ENCODE results near the gene RXRA.
A peak's percentile ranks its signal among the peaks of the same experiment; 100 is the strongest.

Gene RXRA

DNA sequence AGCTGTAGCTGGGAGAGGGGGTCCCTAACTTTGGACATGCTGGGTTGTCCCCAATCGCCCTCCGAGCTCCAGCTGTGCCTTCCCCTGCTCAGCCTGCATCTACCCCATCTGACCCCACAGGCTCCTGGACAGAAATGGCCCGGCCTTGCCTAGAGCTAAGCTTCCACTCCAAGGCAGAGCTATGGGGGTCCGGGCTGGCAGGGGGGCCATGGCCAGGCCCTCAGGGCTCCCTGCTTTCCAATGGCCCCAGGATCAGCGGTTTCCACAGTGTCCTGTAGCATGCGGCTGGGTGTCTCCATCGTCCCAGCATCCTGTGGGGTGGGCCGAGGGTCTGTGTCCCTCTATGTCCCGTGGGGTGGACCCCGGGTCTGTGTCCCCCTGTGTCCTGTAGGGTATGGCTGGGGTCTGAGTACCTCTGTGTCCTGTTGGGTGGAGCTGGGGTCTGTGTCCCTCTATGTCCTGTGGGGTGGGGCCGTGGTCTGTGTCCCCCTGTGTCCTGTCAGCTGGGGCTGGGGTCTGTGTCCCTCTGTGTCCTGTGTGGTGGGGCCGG lies 130.6 kb downstream of the RXRA start:
- no peak for DNase-seq

DNA sequence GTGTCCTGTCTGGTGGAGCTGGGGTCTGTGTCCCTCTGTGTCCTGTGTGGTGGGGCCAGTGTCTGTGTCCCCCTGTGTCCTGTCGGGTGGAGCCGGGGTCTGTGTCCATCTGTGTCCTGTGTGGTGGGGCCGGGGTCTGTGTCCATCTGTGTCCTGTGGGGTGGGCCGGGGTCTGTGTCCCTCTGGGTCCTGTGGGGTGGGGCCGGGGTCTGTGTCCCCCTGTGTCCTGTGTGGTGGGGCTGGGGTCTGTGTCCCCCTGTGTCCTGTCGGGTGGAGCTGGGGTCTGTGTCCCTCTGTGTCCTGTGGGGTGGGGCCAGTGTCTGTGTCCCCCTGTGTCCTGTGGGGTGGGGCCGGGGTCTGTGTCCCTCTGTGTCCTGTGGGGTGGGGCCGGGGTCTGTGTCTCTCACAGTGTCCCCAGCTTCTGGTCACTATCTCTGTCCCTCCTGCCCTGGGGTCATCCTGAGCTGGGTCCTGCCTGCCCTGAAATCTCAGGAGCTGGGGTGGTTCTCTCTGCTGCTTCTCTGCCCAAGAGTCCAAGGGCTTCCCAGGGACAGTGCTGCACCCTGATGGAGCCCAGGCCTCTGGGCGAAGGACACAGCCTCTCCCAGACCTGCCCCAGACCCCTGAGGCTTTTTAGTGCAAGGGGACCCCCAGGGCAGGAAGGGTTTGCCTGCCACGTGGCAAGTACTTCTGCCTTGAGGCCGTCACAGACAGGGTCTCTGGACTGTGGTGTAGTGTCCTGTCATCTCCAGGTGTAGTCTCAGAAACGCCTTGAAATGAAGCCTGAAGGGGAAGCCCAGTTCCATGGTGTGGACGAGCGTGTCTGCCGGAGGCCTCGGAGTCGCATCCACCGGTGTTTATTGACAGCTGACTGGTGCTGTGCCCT lies 131.3 kb downstream of the RXRA start:
- no peak for DNase-seq

DNA sequence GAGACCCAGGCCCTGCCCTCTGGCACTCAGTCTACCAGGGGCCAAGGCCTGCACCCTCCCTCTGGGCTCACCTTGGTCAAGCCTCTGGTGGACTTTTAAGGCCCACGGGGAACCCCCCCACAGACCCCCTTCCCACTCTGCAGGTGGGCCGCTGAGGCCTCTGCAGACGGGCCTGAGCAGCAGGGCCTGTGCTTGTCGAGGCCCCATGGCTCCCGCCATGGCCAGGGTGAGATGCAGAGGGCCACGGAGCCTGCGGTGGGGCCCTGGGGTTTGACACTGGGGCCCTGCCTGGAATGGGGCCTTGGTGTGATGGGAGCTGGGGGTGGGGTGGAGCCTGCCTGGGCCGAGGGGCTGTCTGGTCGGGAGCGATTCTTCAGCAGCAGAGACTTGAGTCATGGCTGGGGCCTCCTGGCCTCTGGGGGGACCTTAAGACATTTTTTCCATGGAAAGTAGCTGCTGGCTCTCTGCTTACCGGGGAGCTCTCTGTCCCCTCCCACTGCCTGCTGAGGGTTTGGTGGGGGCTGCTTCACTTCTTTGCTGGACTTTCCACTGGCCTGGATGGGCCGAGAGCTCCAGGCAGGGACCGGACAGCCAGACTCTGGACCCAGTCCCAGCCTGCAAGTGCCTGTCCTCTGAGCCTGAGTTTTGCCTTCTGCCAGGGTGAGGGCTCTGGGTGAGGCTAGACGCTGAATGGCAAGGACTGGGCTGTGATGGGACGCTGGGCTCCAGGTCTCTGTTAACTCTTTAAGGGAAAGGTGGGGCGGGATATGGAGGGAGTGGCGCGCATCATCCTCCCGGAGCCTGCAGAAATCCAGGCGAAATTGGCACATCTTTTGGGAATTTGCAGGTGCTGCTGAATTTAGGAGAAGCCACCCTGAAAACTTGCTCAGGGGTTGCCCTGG lies 132.2 kb downstream of the RXRA start:
- no peak for DNase-seq

- no peak for DNase-seq
These were observed 132.9 kb downstream of the RXRA start for GRCh38 chr9:134459164-134459563.

DNA sequence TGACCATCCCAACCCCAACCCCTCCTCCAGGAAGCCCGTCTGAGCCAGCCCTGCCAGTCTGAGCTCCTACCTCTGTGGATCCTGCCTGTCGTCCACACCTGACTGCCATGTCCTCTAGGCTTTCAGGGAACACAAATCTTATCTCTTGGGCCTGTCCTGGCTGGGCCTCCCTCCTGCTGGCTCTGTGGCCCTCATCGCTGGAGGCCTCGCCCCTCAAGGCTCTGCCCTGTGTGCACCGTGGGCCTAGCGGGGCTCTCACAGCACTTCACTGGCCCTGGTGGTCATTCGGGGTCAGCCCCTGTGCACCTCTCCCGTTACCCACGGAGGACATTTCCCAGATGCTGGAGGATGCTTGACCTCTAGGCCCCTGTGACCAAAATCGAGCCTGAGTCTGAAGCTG lies 133.3 kb downstream of the RXRA start:
- no peak for DNase-seq

- no peak for DNase-seq
These were observed 134.0 kb downstream of the RXRA start for GRCh38 chr9:134460206-134460605.

DNA sequence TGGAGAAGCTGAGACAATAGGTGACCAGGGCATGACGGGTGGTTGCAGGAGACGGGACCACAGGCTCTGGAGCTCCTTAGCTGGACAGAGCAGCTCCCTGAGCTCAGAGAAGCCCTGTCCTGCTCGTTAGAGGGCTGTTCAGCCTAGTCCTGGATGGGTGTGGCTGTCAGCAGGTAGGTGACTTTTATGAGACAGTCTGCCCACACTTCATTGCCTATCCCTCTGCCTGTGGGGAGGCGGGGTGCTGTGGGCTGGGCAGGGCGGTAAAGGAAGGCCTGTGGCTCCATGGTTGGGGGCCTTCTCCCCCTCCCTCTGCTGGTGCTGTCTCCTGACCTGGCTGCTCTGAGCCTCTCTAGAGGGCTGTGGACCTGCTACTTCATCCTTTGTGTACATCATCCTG lies 134.6 kb downstream of the RXRA start:
- DNase-seq = no peak

DNA sequence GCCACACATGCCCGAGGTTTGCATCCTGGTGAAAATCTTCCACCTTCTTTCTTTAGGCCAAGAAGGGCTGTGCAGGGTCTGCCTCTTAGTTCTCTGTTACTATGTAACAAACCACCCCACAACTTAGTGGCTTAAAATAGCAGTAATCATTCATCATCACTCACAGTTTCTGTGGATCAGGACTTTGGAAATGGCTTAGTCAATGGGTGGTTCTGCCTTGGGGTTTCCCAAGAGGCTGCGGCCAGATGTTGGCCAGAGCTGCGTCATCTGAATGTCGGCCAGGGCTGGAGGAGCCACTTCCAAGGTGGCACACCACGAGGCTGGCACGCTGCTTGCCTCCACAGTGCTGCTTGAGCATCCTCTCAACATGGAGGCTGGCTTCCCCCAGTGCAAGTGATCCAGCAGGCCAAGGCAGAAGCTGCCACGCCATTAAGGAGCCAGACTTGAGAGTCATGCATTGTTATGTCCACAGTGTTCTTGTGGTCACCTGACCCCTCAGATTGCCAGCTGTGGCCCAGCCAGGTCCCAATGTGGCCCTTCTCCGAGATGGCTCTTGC lies 135.2 kb downstream of the RXRA start:
- DNase-seq = no peak

- no peak for DNase-seq
These were observed 136.1 kb downstream of the RXRA start for GRCh38 chr9:134462318-134462717.

DNA sequence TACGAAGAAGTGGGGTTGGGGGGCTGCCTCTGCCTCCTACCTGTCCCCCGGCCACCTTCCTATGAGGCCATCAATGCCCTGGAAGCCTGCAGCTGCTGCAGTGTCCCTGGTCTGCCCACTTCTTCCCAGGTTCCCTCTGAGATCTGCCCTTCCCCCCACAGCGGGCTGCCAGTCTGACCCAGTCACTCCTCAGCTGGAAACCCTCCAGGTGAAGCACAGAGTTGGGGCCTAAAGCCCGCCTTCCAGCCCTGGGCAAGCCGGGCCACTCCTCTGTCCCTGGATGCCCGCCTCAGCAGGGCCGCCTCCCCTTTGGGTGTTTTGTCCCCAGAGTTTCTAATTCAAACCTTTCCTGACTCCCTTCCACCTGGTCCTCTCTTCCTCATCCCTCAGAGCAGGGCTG lies 137.0 kb downstream of the RXRA start:
- no peak for DNase-seq

GRCh38 chr9:134466869-134467616 lies 140.8 kb downstream of the RXRA start:
- DNase-seq = no peak

DNA sequence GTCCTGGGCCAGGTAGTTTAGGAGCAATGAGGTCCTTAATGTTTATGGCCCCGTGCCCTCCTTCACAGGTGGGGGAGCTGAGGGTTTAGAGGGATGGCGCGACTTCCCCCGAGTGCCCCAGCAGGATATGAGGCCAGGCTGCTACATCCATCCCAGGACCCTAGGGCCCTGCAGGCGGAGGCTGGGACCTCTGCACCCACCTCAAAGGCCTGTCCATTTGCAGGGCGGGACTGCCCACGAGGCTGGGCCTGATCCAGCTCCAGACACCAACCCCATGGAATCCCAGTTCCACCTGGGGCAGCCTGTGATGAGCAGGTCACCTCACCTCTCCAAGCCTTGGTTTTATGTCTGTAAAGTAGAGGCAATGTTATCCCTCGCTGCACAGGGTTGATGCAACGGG lies 142.1 kb downstream of the RXRA start:
- no peak for DNase-seq

GRCh38 chr9:134469041-134469875 lies 143.0 kb downstream of the RXRA start:
- DNase-seq = no peak

GRCh38 chr9:134472256-134472655 lies 146.0 kb downstream of the RXRA start:
- no peak for DNase-seq

DNA sequence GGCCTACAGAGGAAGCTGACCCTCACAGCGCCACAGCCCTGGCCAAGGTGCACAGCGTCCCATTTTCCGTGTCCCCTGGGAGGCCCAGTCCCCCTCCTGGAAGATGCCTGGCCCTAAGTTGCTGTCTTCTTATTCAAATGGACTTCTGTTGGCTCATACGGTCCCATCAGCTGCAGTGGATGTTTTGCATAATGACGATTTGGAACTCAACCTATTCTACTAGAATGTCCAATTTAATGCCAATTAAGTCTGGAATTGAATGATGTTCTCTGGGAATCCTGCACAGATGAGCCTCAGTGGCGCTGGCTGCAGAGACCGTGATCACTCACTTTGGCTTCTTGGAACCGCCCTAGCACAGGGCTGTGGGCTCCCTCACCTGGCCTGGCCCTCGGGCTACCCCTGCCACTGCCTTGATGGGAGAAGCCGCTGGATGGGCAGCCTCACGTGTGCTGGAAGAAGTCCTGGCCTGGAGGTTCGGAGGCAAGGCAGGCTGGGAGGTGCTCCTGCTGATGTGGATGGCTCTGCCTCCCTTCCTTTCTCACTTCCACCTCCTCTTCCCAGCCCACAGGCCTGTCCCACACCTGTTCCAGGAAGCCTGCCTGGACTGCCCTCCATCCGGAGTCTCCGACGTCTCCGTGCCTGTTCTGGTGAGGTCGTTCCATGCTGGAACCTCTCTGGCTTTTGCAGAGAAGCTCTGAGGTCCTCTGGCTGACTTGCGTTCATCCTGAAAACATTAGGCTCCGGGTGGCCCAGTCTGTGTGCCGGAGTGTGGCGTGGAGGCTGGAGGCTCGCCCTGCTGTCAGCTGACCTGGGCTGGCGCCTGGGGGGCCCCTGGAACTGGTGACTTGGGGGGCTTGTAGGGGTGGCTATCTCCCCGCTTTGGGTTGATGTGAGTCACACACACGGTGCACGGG lies 147.1 kb downstream of the RXRA start:
- DNase-seq = no peak

- DNase-seq = no peak
These were observed 147.8 kb downstream of the RXRA start for GRCh38 chr9:134474055-134474370.

- DNase-seq = peak; percentile 31
These were observed 148.9 kb downstream of the RXRA start for GRCh38 chr9:134475011-134475790.

DNA sequence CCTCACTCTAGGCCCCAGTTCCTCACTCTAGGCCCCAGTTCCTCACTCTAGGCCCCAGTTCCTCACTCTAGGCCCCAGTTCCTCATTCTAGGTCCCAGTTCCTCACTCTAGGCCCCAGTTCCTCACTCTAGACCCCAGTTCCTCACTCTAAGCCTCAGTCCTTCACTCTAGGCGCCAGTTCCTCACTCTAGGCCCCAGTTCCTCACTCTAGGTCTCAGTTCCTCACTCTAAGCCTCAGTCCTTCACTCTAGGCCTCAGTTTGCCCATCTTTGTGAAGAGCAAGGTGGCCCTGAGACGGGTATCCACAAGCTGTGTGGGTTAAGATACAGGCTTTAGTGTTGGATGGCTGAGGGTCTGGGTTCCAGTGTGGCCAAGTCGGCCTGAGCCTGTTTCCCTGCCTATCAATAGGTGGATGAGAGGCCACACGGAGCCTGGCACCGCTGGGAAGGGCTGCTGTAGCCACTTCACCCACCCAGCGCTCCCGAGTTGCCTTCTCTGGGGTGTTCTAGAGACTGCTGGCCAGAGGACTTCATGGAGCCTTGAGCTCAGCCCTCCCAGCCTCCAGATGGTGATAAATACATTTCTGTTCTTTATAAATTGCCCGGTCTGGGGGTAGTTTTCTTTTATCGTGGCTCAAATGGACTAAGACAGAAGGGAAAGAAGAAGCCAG lies 150.2 kb downstream of the RXRA start:
- no peak for DNase-seq

DNA sequence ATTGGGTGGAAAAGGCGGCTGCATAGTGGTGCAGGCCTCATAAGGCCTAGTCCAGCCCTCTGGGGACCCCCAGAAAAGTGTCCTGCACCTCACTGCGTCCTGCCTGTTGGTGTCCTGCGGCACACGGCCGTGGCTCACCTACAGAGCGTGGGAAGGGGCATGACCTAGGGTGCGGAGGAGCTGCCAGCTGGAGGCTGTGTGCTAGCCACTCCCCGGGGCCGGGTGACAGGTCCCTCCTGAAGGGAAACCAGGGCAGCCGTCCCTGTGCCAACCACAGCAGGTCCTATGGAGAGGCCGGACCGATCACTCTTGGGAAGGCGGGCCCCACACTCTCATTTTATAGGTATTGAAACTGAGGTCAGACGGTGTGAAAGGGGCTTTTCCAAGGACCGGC lies 150.7 kb downstream of the RXRA start:
- no peak for DNase-seq
